ENCODE results near the gene KCTD10. TPM values are rescaled to one million over a fixed set of nuclear protein-coding genes. Genes with fewer than 3 reads are reported as not detected.
"Not testable (repeated sequence)": the region's sequence is repeated elsewhere in the genome, so short reads cannot be mapped to it uniquely, and the experiment has no call there.

The KCTD10 gene
- total RNA-seq, 1 donor from 2014 or later, result 61.4 TPM

- Histone ChIP-seq H3K4me3 (no peak overlapping the region), H3K9me3 (no peaks in the 10 kb centered on the region), H3K27ac (no peak overlapping the region), H3K36me3 (peaks cover 70% of the 10 kb centered on the region), H3K27me3 (ENCODE audit: low read depth) (no peaks in the 10 kb centered on the region), H3K4me1 (peaks cover 4% of the 10 kb centered on the region)
- no peak for ATAC-seq
- no peak for DNase-seq
- intact Hi-C loops (cut with DNase I), result no loop called here
- TF ChIP-seq CTCF (IDR thresholded peaks at IDR 0.05), result no peak
Measured at GRCh38 chr12:109446869-109447268, 30.2 kb downstream of the KCTD10 start.

GRCh38 chr12:109445191-109445609 lies 31.9 kb downstream of the KCTD10 start:
- peak overlapping the region; percentile 51 for H3K27ac ChIP-seq
- no peaks in the 10 kb centered on the region for H3K4me1 ChIP-seq
- H3K36me3 ChIP-seq, result peaks cover 53% of the 10 kb centered on the region
- ATAC-seq, result no peak
- H3K27me3 ChIP-seq (ENCODE audit: low read depth), result no peaks in the 10 kb centered on the region
- no peak for TF ChIP-seq CTCF (IDR thresholded peaks at IDR 0.05)
- intact Hi-C loops (cut with DNase I), result no loop called here
- H3K9me3 ChIP-seq, result no peaks in the 10 kb centered on the region
- no peak for DNase-seq
- no peak overlapping the region for H3K4me3 ChIP-seq

- DNase-seq (no peak), ATAC-seq (peak; percentile 52 to 61)
- Histone ChIP-seq H3K4me3 (no peak overlapping the region), H3K9me3 (no peaks in the 10 kb centered on the region), H3K4me1 (no peaks in the 10 kb centered on the region), H3K27me3 (ENCODE audit: low read depth) (no peaks in the 10 kb centered on the region), H3K36me3 (peaks cover 44% of the 10 kb centered on the region), H3K27ac (peak overlapping the region; percentile 3)
- intact Hi-C loops (cut with DNase I), result no loop called here
- TF ChIP-seq CTCF (IDR thresholded peaks at IDR 0.05), result no peak
Measured at GRCh38 chr12:109444259-109444658, 32.8 kb downstream of the KCTD10 start.

GRCh38 chr12:109443794-109444193 lies 33.3 kb downstream of the KCTD10 start:
- Histone ChIP-seq H3K4me1 (no peaks in the 10 kb centered on the region), H3K4me3 (no peak overlapping the region), H3K27me3 (ENCODE audit: low read depth) (no peaks in the 10 kb centered on the region), H3K36me3 (peaks cover 40% of the 10 kb centered on the region), H3K27ac (peak overlapping the region; percentile 16), H3K9me3 (no peaks in the 10 kb centered on the region)
- intact Hi-C loops (cut with DNase I), result no loop called here
- DNase-seq (peak; percentile 61), ATAC-seq (peak; percentile 90 to 92)
- peak; percentile 10 for TF ChIP-seq CTCF (IDR thresholded peaks at IDR 0.05)

GRCh38 chr12:109440851-109441490 lies 36.1 kb downstream of the KCTD10 start:
- Histone ChIP-seq H3K27me3 (ENCODE audit: low read depth) (no peaks in the 10 kb centered on the region), H3K4me3 (no peak overlapping the region), H3K27ac (no peak overlapping the region), H3K36me3 (peaks cover 12% of the 10 kb centered on the region), H3K4me1 (no peaks in the 10 kb centered on the region), H3K9me3 (no peaks in the 10 kb centered on the region)
- TF ChIP-seq CTCF (IDR thresholded peaks at IDR 0.05), result no peak
- DNase-seq, result no peak
- ATAC-seq, result no peak
- intact Hi-C loops (cut with DNase I), result no loop called here

GRCh38 chr12:109439951-109440350 lies 37.1 kb downstream of the KCTD10 start:
- ATAC-seq, H3K27ac ChIP-seq: not testable (repeated sequence)

More at GRCh38 chr12:109439951-109440350, 37.1 kb downstream of the KCTD10 start:
- H3K27me3 ChIP-seq (ENCODE audit: low read depth); H3K36me3 ChIP-seq; H3K4me1 ChIP-seq; DNase-seq; H3K9me3 ChIP-seq; intact Hi-C loops (cut with DNase I); H3K4me3 ChIP-seq: not testable (repeated sequence)

Measured in lower lobe of right lung (tissue), 2 donors.